GM18870 (cell line): Measurements from ENCODE around the gene TAOK3.
"Not testable (repeated sequence)": the region's sequence is repeated elsewhere in the genome, so short reads cannot be mapped to it uniquely, and the experiment has no call there.

Experiments used
- ATAC-seq: cut with Tn5 transposase; IDR thresholded peaks from one replicate; pipeline ENCODE4 v1.9.1; 2021; ENCODE audit warnings: moderate library complexity; ENCODE audit not compliant: unreplicated experiment

Gene TAOK3

DNA sequence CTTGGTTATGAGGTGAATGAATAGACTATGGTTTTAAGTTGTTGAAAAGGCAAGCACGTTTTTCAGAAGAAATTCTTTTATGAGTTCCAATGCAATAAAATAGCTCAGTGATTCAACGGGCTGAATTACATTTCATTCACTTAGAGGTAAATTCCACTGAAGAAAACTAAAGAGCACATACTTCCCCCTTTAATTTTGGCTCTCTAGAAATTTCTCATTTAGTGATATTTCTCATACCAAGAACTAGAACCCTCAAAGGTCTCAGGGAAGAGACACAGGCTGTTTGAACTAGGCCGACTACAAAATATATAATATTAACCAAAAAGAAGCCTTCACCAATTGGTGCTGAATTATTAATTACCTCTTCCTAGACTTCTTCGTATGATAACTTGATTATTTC lies 68.6 kb downstream of the TAOK3 start:
- no peak for ATAC-seq

DNA sequence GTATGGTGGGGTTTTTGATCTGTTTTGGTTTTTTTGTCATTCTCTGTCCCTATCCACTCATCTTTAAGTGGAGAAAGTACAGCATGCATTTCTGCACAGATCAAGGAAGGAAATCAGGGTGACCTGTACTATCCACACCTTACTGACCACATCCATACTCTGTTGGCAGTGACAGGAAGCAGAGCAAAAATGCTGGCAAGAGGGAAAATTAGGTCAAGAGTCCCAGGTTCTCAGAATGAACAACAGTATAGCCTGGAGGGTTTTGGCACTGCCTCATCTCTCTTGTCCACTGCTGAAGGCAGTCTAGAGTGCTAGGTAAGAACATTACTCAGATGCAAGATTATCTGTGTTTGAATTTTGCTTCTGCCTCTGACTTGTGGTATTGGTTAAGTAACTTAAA lies 70.7 kb downstream of the TAOK3 start:
- ATAC-seq = no peak

DNA sequence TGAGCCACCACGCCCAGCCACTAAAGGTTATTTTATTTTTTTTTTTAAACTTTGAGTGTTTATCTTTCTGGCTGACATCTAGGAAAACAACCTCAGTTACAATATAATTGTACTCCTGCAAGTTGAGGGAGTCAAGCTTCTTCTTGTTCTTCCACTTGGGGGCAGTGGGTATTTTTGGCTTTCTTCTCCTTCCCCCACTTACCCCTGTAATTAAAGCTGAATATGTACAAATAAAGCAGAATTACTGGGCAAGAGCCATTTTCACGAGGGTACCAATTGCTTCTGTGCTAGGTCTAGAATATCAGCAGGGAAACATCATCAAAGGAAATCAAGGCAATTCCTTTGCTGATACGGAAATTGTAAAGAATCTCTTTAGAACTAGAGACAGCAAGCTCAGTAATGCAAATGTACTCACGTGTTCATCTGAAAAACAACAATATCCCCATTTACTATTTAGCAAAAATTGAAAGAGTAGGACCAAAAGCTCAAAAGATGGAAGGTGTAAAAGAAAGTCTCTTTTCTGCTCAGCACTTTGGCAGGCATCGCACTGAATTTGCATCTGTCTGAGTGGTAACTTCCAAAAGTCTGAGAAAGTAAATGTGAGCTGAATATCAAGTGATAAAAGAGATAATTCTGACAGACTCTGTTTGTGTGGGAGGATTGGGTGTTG lies 72.8 kb downstream of the TAOK3 start:
- ATAC-seq = no peak

DNA sequence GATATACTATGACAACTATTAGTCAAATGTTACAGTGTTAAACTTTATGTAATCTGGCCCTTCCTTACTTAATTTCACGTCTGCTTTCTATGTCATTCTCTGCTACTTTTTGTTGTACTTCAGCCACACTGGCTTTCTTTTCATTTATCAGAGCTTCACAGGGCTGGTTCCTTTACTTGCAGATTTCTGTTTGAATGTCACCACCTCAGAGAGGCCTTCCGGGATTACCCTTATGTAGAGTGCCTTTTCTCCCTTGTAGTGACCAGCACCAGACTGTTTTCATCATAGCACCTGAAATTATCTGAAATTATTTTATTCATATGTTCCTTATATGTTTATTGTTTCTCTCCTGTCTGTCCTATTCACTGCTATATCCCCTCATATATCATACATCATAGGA lies 75.4 kb downstream of the TAOK3 start:
- ATAC-seq = no peak

DNA sequence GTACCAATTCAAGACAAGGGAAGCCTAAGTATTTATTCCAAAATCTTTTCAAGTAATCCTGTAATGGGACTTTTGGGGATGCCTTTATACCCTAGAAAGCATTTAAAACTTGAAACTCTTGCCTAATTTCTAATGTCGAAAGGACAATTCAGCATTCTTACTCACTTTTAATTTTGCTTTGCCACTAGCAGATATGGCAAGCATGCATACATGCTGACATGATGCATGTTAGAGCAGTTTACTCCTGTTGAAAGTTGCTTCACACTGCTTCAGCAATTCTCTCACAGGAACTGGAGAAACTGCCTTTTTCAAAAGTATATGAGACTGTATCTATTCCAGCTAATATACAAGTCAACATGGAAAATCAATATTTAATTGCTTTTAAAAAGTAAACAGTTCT lies 79.9 kb downstream of the TAOK3 start:
- no peak for ATAC-seq

DNA sequence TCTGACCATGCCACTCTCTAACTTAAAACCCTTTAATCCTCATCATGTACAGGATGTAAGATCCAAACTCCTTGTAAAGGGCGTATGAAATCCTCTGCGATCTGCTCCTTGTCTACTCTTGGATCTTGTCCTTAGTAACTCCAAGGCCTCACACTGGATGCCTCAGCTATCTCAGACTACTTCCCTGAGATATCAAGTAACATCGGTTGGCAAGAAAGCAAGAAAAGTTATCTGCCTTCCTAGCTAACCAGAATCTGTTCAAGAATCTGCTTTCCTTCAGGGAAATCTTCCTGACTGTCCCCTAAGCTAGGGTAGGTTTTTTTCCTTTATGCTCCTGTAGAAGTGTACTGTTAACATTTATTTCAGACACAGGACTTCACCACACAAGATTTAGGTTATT lies 82.6 kb downstream of the TAOK3 start:
- no peak for ATAC-seq

DNA sequence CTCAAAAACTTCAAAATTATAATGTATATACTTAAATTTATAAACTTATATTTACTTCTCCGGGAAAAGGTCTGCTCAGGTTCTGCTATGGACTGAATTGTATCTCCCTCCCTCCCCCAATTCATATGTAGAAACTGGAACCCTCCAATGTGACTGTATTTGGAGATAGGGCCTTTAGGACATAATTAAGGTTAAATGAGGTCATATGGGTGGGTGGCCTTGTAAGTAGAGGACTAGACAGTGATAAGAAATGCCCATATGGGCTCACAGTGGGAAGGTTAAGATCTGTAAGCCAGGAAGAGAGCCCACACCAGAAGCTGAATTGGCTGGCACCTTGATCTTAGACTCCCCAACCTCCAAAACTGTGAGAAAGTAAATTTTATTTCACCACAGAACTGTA lies 84.5 kb downstream of the TAOK3 start:
- ATAC-seq = no peak

DNA sequence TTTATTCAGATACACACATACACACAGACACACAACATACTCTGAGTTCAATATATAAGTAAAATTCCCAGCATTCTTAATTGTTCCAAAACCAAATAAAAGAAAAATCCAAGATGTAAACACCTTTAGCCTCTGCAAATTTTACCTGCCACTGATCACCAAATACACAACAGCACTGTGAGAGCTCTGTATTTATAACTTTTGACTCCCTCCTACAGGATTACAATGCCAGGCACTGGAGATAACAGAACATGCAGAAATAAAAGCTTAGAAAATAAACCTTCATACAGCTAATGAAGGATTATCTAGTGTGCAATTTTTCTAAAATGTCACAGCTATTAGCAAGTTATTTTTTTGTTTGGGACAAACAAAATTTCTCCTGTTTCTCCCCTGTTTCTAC lies 85.0 kb downstream of the TAOK3 start:
- ATAC-seq = no peak

DNA sequence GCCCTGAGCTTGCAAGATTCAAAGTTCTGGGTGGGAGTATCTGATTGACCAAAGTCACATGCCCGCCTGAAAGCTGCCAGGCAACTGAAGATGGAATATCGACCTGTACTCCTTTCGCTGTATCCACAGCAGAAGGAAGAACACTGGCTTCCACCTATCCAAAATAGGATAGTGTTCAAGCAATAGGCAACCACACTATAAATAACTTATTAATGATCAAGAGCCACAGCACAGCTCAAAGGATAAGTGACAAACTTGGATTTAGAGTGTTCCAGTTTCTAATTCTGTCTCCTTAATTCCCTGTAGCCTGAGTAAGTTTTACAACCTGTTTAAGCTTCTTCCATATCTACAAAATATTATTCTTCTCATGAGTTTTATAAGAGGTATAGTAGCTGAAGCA lies 89.9 kb downstream of the TAOK3 start:
- no peak for ATAC-seq

DNA sequence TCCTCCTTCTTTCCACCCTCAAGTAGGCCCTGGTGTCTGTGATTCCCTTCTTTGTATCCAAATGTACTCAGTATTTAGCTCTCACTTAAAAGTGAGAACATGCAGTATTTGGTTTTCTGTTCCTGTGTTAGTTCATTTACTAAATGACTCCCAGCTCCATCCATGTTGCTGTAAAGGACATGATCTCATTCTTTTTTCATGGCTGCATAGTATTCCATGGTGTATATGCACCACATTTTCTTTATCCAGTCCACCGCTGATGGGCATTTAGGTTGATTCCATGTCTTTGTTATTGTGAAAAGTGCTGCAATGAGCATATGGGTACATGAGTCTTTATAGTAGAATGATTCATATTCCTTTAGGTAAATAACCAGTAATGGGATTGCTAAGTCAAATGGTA lies 94.4 kb downstream of the TAOK3 start:
- ATAC-seq = not testable (repeated sequence)

DNA sequence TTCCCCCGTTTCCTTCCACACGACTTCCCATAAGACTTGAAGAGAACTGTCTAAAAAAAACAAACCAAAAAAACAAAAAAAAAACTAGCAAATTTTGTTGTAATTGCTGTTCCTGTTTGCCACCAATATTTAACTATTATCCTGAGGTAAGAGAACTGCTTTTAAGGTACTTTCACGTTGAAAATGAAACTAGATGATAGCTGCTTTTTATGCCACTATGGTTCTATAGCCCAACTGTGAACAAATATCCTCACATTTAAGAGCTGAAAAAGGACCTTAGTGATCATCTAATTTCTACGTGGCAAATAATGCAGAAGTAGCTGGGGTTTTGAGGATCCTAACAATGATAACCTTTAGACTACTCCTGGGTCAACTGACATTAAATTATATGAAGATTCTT lies 98.6 kb downstream of the TAOK3 start:
- no peak for ATAC-seq

DNA sequence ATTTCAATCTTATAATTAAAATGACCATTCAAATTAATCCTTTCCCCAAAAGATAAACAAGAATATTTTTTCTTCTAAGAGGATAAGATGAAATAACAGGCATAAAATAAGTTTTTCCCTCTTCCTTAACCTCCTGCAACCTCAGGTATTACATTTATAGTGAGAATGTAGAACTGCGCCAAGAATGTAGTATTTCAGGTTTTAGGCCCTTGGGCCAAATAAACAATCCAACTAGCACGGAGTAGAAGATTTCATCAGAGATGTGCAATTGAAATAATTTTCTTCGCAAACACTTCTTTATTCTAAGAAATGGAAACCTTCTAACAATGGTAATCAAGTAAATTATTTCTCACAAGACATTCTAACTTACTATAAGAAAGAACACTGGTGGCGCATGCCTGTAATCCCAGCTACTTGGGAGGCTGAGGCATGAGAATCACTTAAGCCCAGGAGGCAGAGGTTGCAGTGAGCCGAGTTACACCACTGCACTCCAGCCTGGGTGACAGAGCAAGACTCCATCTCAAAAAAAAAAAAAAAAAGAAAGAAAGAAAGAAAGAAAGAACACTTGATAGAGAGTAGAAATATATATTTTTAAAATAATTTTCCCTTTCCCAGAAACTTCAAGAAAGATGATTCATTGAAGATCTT lies 100.8 kb downstream of the TAOK3 start:
- no peak for ATAC-seq

DNA sequence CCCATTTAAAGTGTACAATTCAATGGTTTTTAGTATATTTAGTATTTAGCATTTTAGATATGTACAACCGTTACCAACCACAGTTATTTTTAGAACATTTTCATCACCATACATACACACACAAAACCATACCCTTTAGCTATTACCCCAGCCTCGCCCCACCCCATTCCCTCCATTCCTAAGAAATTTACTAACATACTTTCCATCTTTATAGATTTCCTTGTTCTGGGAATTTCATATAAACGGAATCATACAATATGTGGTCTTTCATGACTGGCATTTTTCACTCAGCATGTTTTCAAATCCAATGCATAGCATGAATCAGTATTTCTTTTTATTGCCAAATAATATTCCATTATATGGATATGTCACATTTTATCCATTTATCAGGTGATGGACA lies 101.5 kb downstream of the TAOK3 start:
- no peak for ATAC-seq

DNA sequence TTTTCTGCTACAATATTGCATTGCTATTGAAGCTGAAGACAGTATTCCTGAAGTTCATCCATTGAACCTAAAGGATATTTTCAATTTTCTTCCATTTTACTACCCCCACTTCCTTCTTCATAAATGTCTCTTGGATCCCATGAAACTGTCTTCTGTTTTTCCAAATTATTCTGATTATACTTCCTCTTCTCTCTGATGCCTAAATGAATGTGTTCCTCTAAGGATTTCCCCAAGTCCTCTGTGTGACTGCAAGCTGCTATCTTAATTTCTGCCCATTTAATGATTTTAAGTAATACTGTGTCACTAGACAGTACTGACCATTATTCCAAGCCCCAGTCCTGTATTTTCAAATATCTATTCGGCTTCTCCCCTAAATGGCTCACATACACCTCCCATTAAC lies 102.9 kb downstream of the TAOK3 start:
- ATAC-seq = no peak

DNA sequence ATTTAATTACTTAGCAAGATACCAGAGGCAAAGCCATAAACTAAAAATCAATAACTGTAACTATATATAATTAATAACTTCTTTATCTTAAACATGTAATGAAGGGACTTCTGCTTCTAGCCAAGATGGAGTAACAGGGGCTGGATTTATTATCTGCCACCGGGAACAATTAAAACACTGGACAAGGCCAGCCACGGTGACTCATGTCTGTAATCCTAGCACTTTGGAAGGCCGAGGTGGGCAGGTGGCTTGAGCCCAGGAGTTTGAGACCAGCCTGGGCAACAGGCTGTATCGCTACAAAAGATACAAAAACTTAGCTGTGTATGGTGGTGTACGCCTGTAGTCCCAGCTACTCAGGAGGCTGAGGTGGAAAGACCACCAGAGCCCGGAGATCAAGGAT lies 113.6 kb downstream of the TAOK3 start:
- no peak for ATAC-seq

DNA sequence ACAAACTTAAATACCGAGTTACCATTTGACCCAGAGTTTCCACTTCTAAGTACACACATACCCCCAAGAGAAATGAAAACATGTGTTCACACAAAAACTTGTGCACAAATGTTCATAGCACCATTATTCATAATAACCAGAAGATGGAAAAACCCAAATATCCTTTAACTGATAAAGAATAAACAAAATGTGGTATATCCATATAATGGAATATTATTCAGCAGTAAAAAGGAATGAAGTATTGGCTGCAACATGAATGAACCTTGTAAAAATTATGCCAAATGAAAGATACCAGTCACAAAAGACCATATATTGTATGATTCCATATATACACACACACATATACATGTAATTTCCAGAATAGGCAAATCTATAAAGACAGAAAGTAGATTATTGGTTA lies 116.4 kb downstream of the TAOK3 start:
- ATAC-seq = no peak

DNA sequence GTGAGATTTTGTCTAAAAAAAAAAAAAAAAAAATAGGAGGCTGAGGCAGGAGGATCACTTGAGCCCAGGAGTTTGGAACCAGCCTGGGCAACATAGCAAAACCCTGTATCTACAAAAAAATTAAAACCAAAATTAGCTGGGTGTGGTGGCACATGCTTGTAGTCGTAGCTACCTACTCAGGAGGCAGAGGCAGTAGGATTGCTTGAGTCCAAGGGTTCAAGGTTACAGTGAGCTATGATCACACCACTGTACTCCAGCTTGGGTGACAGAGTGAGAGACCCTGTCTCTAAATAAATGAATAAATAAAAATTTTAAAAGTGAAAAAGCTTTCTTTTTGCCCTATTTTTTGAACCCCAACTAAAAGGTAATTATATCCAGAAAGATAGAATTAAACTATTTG lies 123.2 kb downstream of the TAOK3 start:
- ATAC-seq = no peak

DNA sequence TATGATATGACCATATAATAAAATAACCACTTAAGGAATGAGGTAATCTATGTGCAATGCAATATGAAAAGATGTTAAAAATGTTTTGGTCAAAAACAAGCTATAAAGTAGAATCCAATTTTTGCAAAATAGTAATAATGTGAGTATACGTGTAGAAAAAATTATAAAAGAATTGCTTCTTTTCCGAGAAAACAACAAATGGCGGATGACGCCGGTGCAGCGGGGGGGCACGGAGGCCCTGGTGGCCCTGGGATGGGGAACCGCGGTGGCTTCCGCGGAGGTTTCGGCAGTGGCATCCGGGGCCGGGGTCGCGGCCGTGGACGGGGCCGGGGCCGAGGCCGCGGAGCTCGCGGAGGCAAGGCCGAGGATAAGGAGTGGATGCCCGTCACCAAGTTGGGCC lies 126.8 kb downstream of the TAOK3 start:
- not testable (repeated sequence) for ATAC-seq

DNA sequence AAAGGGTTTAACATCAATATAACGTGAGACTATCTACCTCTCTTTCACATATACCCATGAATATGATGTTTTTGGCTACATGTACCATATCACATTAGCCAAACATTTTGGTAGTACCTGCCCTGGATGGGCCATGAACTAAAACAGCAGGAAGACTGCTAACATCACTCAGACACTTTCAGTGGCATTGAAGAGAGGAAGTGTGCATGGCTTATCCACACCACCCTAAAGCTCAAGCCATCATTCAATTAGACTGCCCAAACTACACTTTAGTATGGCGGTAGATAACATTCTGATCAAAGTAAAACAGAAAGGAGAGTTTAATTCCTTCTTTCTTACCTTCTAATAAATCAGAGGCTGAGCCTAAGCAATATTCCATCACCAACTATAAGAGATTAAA lies 133.8 kb downstream of the TAOK3 start:
- ATAC-seq = no peak

DNA sequence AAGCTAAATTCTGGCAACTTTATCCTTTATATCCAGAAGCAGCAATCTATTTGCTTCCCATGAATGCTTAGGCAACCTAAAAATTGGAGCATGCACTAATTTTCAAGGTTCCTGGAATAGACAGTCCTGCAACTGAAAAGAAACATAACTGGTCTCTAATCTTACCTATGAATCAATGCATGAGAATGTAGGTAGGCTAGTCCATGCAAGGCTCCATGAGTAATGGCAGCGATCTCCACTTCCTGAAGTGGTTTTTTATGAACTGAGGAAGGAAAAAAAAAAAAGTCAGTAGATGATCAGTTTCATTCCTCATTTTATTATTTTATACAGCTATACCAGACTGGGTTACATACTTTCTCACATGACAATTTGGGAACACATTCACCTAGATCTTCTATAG lies 134.8 kb downstream of the TAOK3 start:
- ATAC-seq = no peak

DNA sequence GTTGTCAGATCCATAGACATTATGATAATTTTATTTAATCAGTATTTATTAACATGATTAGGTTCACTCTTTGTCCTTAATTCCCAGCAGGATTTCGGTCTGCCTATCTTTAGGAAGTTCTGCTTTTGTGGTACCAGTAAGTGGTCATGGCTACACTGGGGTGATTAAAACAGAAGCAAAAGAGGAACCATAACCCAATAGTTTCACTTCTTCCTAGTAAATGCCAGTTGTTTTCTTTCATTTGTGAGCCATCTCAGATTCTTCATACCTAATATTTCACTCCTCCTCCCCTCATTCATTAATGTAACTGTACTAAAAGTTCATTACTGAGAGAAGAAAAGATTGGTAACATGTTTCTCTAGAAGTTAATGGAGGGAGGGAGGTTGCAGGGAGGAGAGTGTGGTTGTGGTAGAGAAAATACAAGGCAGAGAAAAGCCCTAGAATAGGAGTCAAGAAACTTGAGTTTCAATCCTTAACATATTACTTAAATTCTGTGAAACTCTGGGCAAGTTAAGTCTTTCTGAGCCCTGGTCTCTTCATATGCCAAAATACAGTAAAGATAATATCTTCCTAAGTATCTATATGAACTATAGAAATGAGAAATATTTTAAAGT lies 135.5 kb downstream of the TAOK3 start:
- peak; percentile 80 for ATAC-seq

DNA sequence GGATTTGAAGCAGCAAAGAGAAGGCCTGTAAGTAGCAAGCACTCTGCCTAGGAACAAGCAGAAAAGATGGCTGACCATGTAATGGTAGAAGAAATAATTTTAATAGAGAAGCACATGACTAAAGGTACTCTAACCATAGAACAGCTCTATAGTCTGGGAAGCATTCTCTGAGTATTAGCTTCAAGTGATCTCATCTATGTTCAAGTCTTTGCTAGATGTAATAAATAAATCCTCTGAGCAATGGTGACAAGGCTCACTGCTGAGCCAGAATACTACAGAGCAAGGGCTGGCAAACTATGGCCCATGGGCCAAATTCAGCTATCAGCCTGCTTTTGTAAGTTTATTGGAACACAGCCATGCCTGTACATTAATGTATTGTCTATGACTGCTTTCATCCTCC lies 152.0 kb downstream of the TAOK3 start:
- no peak for ATAC-seq

DNA sequence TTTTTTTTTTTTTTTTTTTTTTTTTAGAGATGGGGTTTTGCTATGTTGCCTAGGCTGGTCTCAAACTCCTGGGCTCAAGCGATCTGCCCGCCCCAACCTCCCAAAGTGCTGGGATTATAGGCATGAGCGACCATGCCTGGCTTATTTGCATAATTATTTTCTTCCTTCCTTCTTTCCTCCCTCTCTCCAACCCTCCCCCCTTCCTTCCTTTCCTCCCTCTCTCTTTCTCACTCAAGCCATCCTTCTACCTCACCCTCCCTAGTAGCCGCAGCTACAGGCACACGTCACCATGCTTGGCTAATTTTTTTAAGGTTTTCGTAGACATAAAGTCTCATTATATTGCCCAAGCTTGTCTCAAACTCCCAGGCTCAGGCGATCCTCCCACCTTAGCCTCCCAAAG lies 152.9 kb downstream of the TAOK3 start:
- no peak for ATAC-seq
